Endothelial cell of umbilical vein (primary cell): Measurements from ENCODE around the gene CBLN3. TPM values are rescaled to one million over a fixed set of nuclear protein-coding genes. Genes with fewer than 3 reads are reported as not detected.

ENCODE experiments used
- BruUV-seq: library from RNA; stranded (reverse); fragments of 400-500 nt; replicated peaks from 2 replicates; lab custom pipeline; 2021; lab: Mats Ljungman, UMichigan
- CTCF ChIA-PET: fragments of 300-600, 350-600 bp; sonication (Branson Sonifier 250); formaldehyde crosslinking; loops from one replicate; lab custom pipeline; 2021; ENCODE audit warnings: antibody characterized with exemption, inconsistent platforms; lab: Charles Lee
- POLR2A ChIA-PET: fragments of 300-600, 350-600 bp; sonication (Branson Sonifier 250); formaldehyde crosslinking; loops from one replicate; lab custom pipeline; 2021; ENCODE audit warnings: antibody characterized with exemption, inconsistent platforms; lab: Charles Lee
- DNase-seq: peaks from one replicate; pipeline ENCODE4 v3.0.0-alpha.2; 2011; ENCODE audit warnings: low read depth, low spot score
- FAIRE-seq: peaks from 2 replicates; lab custom pipeline; 2011; peaks lifted over from hg19 to GRCh38; lab: Jason Lieb, UNC
- H2AFZ ChIP-seq: 2 replicates; pipeline ENCODE4 v1.6.0; 2012; ENCODE audit warnings: low read depth, low read length, control low read depth, inconsistent platforms
- H3K27ac ChIP-seq: 2 replicates; pipeline ENCODE4 v1.5.1; 2011; ENCODE audit warnings: low read depth, mild to moderate bottlenecking, control low read depth, low read length, moderate library complexity; ENCODE audit not compliant: insufficient read depth
- H3K27me3 ChIP-seq, 2 experiments: 2 replicates each; pipeline versions ENCODE4 v1.6.0 to v1.6.1; 2011; ENCODE audit warnings: low read length in 2 of 2, mixed read lengths in 1 of 2; ENCODE audit not compliant: control insufficient read depth in 2 of 2, insufficient read depth in 2 of 2
- H3K36me3 ChIP-seq, 2 experiments: 2 replicates in 1 of 2; 3 replicates in 1 of 2; pipeline ENCODE4 v1.5.1; 2011; ENCODE audit warnings: low read length in 2 of 2, mild to moderate bottlenecking in 1 of 2, moderate library complexity in 1 of 2; ENCODE audit not compliant: control insufficient read depth in 2 of 2, insufficient read depth in 2 of 2; ENCODE audit errors: extremely low read depth in 1 of 2
- H3K4me1 ChIP-seq: 3 replicates; pipeline ENCODE4 v1.5.1; 2011; ENCODE audit warnings: mild to moderate bottlenecking, low read length; ENCODE audit not compliant: control insufficient read depth, insufficient read depth; ENCODE audit errors: extremely low read depth
- H3K4me2 ChIP-seq: 2 replicates; pipeline ENCODE4 v1.6.1; 2011; ENCODE audit warnings: low read length, control low read depth, mixed read lengths; ENCODE audit not compliant: insufficient read depth
- H3K4me3 ChIP-seq, 3 experiments: fragments of 200-600 bp in 1 of 3; sonication (generic), shearing (Covaris generic) in 1 of 3; replicated peaks in 1 of 3; 2 replicates each; pipeline ENCODE4 v1.5.1; 2011 to 2016; ENCODE audit warnings: control low read depth in 3 of 3, low read length in 3 of 3, mild to moderate bottlenecking in 2 of 3, inconsistent platforms in 1 of 3, low read depth in 1 of 3, moderate library complexity in 1 of 3; ENCODE audit not compliant: insufficient read depth in 1 of 3
- H3K79me2 ChIP-seq: 2 replicates; pipeline ENCODE4 v1.6.0; 2012; ENCODE audit warnings: low read length, inconsistent platforms; ENCODE audit not compliant: control insufficient read depth, insufficient read depth
- H3K9ac ChIP-seq: replicated peaks from 2 replicates; pipeline ENCODE3; 2011; ENCODE audit warnings: low read length, control low read depth; ENCODE audit not compliant: insufficient read depth; ENCODE audit errors: extremely low read depth
- H3K9me1 ChIP-seq: replicated peaks from 3 replicates; pipeline ENCODE4 v1.6.0; 2011; ENCODE audit warnings: mild to moderate bottlenecking, low read length; ENCODE audit not compliant: control insufficient read depth, insufficient read depth; ENCODE audit errors: extremely low read depth
- H3K9me3 ChIP-seq: replicated peaks from 2 replicates; pipeline ENCODE4 v1.5.1; 2012; ENCODE audit warnings: low read length, inconsistent platforms; ENCODE audit not compliant: control insufficient read depth, insufficient read depth
- H4K20me1 ChIP-seq: replicated peaks from 2 replicates; pipeline ENCODE3; 2011; ENCODE audit warnings: mild to moderate bottlenecking, low read length; ENCODE audit not compliant: control insufficient read depth, insufficient read depth; ENCODE audit errors: extremely low read depth
- CTCF ChIP-seq, 2 donors: IDR thresholded peaks; 1 replicate in 1 of 2; 2 replicates in 1 of 2; pipeline ENCODE4 v1.5.1; 2011; ENCODE audit warnings: low read length in 2 of 2, mild to moderate bottlenecking in 2 of 2, moderate library complexity in 2 of 2, control low read depth in 1 of 2, inconsistent platforms in 1 of 2, low read depth in 1 of 2; ENCODE audit not compliant: insufficient read depth in 1 of 2; ENCODE audit errors: extremely low read depth in 1 of 2
- EZH2 ChIP-seq: IDR thresholded peaks from 2 replicates; pipeline ENCODE4 v1.6.1; 2012; ENCODE audit warnings: borderline replicate concordance, low read depth, mild to moderate bottlenecking, moderate library complexity, low read length, inconsistent platforms; ENCODE audit not compliant: severe bottlenecking
- FOS ChIP-seq: IDR thresholded peaks from 2 replicates; pipeline ENCODE4 v1.6.1; 2011; ENCODE audit warnings: mild to moderate bottlenecking, low read length, moderate library complexity, borderline replicate concordance; ENCODE audit not compliant: insufficient read depth
- GATA2 ChIP-seq: IDR thresholded peaks from 2 replicates; pipeline ENCODE4 v1.7.0; 2011; ENCODE audit warnings: low read depth, mild to moderate bottlenecking, moderate library complexity, mixed read lengths, low read length; ENCODE audit not compliant: insufficient read length, insufficient read depth
- JUN ChIP-seq: IDR thresholded peaks from 2 replicates; pipeline ENCODE4 v1.6.1; 2011; ENCODE audit warnings: borderline replicate concordance, low read depth; ENCODE audit not compliant: insufficient read length, insufficient read depth
- MAX ChIP-seq: IDR thresholded peaks from 2 replicates; pipeline ENCODE4 v1.6.1; 2011; ENCODE audit not compliant: insufficient read depth, insufficient read length
- MYC ChIP-seq: IDR thresholded peaks from one replicate; pipeline ENCODE4 v1.6.1; 2011; ENCODE audit warnings: mild to moderate bottlenecking, low read depth, low read length
- POLR2A ChIP-seq: IDR thresholded peaks from 2 replicates; pipeline ENCODE4 v1.6.1; 2012; ENCODE audit warnings: low read depth, mild to moderate bottlenecking, control low read depth, low read length
- POLR2AphosphoS5 ChIP-seq: IDR thresholded peaks from 2 replicates; pipeline ENCODE4 v1.6.1; 2012; ENCODE audit warnings: low read depth, mild to moderate bottlenecking, control low read depth, low read length, moderate library complexity; ENCODE audit not compliant: insufficient read depth
- dilution Hi-C: fragments of 300-500 bp; cut with MboI; formaldehyde crosslinking; loops from one replicate; pipeline ENCODE4 v1.15.0; 2019; ENCODE audit warnings: low sequenced_read_pairs; ENCODE audit not compliant: extremely low pct_ligation_motif_present
- intact Hi-C: fragments of 100-400 bp; cut with micrococcal nuclease; formaldehyde crosslinking; loops from one replicate; pipeline ENCODE4 v1.10.0; 2022
- polyA plus RNA-seq, 4 experiments: library from polyadenylated mRNA; depleted of rRNA in 3 of 4; stranded (reverse) in 3 of 4; unstranded in 1 of 4; fragments of >200 nt; gene quantifications; 2 replicates each; pipeline versions ENCODE4 v1.2.1 to v1.2.3, GENCODE V29; 2011 to 2012; ENCODE audit warnings: missing spikeins in 1 of 4
- total RNA-seq: library from RNA; stranded (reverse); gene quantifications from 2 replicates; pipeline ENCODE4 v1.2.3, GENCODE V29; 2021

Gene CBLN3
- total and polyA plus RNA-seq, 2 donors (not counting 3 experiments of a cell fraction or from before 2014, with no cell fraction given) = 7.9 to 8.6 TPM

GRCh38 chr14:24461336-24461735 lies 31.9 kb upstream of the CBLN3 start:
- H3K27ac ChIP-seq = no peak overlapping the region
- ChIA-PET CTCF (no interaction called here), POLR2A (no interaction called here)
- no peak overlapping the region for H2AFZ ChIP-seq
- BruUV-seq = no TSS peak
- no peaks in the 10 kb centered on the region for H4K20me1 ChIP-seq
- no peaks in the 10 kb centered on the region for H3K27me3 ChIP-seq
- H3K9me3 ChIP-seq = no peaks in the 10 kb centered on the region
- no peaks in the 10 kb centered on the region for H3K79me2 ChIP-seq
- dilution Hi-C loops (no loop called here), intact Hi-C loops (no loop called here)
- H3K4me2 ChIP-seq = no peak overlapping the region
- H3K9ac ChIP-seq = no peak overlapping the region
- TF ChIP-seq FOS (no peak), GATA2 (no peak), POLR2A (no peak), MYC (no peak), JUN (no peak), POLR2AphosphoS5 (no peak), MAX (no peak)
- H3K4me3 ChIP-seq = no peak overlapping the region
- no peaks in the 10 kb centered on the region for H3K36me3 ChIP-seq
- no peaks in the 10 kb centered on the region for H3K4me1 ChIP-seq
- DNase-seq (no peak), FAIRE-seq (no peak)
- no peaks in the 10 kb centered on the region for H3K9me1 ChIP-seq

GRCh38 chr14:24459331-24459730 lies 29.9 kb upstream of the CBLN3 start:
- intact Hi-C loops = no loop called here
- CTCF ChIA-PET = interaction anchor here (1.4 to 2.0 kb wide), 2 partner anchors 22 to 126 kb away, joined by 4 to 5 read pairs; no protein-coding TSS in a partner anchor
- no peaks in the 10 kb centered on the region for H3K4me1 ChIP-seq
- dilution Hi-C loops = no loop called here
- H3K9ac ChIP-seq = no peak overlapping the region
- no peaks in the 10 kb centered on the region for H4K20me1 ChIP-seq
- no peaks in the 10 kb centered on the region for H3K9me1 ChIP-seq
- H3K79me2 ChIP-seq = no peaks in the 10 kb centered on the region
- DNase-seq = no peak
- H3K4me3 ChIP-seq = no peak overlapping the region
- H3K9me3 ChIP-seq = no peaks in the 10 kb centered on the region
- POLR2A ChIA-PET = interaction anchor here (1.1 kb wide), 1 partner anchor 17 kb away, joined by 3 read pairs; no protein-coding TSS in a partner anchor
- no peaks in the 10 kb centered on the region for H3K36me3 ChIP-seq
- no peaks in the 10 kb centered on the region for H3K27me3 ChIP-seq
- no TSS peak for BruUV-seq
- no peak for FAIRE-seq
- no peak overlapping the region for H3K4me2 ChIP-seq
- TF ChIP-seq EZH2 = no peak
- no peak for TF ChIP-seq FOS
- TF ChIP-seq POLR2AphosphoS5 = no peak
- no peak for TF ChIP-seq MAX
- no peak for TF ChIP-seq CTCF (IDR thresholded peaks at IDR 0.05; ENCODE audit: extremely low read depth in 1 of 2, insufficient read depth in 1 of 2, low read depth in 1 of 2, low read length in 2 of 2)
- TF ChIP-seq GATA2 = no peak
- no peak for TF ChIP-seq MYC
- no peak for TF ChIP-seq JUN
- TF ChIP-seq POLR2A = no peak
- no peak overlapping the region for H3K27ac ChIP-seq
- no peak overlapping the region for H2AFZ ChIP-seq
